DMS53 treated with DMSO at 0.1 percent for 48 hours (cell line): ENCODE results near the gene DLL1.

Experiments
- DNase-seq: peaks from one replicate; lab custom pipeline; 2025; ENCODE audit not compliant: unreplicated experiment; lab: John Stamatoyannopoulos, UW

The DLL1 gene

DNA sequence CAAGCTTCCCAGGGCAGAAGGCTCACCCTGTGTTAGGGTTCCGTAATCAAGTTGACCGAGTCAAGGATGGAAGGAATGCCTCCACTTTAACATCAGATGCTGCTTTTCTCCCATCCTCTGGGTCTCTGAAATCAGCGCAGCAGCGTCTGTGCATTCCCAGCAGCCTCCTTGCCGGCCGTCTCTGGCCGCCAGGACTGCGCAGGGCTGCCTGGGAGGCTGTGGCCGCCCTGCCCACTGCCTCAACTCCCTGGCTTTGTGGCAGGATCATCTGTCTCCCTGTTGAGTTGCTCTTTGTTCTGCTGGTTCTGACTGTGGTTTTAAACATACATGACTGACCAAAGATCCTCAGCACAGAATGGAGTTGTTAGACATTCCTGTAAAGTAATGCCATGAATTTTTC is 56.5 kb downstream of the DLL1 start:
- DNase-seq: no peak

DNA sequence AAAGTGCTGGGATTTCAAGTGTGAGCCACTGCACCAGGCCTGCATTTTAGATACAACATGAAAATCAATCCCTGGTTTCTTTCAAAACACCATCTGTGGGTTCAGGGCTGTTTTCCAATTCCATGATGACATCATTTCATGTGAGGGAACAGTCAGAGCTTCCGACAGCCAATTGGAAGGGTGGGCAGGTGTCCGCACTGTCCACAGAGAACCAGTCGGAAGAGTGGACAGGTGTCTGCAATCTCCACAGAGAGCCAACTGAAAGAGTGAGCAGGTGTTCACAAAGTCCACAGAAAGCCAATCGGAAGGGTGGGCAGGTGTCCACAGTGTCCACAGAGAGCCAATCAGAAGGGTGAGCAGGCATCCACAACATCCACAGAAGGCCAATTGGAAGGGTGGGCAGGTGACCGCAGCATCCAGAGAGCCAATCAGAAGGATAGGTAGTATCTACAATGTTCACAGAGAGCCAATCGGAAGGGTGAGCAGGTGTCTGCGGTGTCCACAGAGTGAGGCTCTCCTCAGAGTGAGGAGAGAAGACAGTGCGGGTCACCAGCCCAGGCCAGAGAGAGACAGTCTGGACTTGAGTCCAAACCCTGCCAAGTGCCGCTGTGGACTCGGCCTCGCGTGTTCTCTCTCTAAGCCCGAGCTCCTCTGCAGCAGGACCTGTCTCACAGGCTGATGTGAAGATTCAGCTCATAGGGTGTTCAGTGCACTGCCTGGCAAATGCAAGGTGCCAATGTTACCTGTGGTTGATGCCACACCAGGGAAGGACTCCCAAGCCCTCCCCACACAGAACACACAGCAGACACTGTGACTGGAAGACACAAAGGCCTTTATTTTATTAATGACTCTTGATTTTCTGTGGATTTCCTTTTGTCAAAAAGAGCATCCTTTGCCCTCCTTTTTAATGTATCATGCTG is 57.3 kb downstream of the DLL1 start:
- DNase-seq: peak; percentile 84
